ENCODE measurements around the gene TMEM203. TPM values are rescaled to one million over a fixed set of nuclear protein-coding genes. Genes with fewer than 3 reads are reported as not detected.

Gene TMEM203
- total and polyA plus RNA-seq, 2 of the 13 experiments (the other 11 are each of a cell fraction or from before 2014, with no cell fraction given): 23.4 to 36.7 TPM

DNA sequence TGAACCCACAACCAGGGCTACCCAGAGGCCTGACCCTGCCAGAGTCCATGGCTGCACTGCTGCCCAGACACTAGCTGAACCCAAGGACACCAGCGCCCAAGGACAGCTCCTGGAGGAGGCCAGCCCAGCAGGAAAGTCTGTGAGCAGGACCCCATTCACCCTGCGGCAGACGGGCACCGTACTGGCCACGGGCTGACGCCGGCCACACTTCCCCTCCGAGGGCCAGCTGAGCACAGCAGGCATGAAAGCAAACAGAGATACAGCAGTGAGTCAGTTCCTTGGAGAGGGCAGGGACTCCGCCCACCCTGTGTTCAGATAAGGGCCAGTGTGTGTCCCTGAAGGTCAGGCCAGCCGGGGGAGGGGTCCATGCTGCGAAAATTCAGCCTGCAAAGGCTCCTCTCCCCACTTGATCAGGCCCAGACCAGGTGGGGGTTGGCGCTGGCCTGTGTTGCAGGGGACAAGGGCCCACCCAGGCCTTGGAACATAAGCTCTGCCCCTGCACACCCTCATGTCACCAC lies 13.4 kb upstream of the TMEM203 start (continued):
- TF ChIP-seq, protein P1, sequence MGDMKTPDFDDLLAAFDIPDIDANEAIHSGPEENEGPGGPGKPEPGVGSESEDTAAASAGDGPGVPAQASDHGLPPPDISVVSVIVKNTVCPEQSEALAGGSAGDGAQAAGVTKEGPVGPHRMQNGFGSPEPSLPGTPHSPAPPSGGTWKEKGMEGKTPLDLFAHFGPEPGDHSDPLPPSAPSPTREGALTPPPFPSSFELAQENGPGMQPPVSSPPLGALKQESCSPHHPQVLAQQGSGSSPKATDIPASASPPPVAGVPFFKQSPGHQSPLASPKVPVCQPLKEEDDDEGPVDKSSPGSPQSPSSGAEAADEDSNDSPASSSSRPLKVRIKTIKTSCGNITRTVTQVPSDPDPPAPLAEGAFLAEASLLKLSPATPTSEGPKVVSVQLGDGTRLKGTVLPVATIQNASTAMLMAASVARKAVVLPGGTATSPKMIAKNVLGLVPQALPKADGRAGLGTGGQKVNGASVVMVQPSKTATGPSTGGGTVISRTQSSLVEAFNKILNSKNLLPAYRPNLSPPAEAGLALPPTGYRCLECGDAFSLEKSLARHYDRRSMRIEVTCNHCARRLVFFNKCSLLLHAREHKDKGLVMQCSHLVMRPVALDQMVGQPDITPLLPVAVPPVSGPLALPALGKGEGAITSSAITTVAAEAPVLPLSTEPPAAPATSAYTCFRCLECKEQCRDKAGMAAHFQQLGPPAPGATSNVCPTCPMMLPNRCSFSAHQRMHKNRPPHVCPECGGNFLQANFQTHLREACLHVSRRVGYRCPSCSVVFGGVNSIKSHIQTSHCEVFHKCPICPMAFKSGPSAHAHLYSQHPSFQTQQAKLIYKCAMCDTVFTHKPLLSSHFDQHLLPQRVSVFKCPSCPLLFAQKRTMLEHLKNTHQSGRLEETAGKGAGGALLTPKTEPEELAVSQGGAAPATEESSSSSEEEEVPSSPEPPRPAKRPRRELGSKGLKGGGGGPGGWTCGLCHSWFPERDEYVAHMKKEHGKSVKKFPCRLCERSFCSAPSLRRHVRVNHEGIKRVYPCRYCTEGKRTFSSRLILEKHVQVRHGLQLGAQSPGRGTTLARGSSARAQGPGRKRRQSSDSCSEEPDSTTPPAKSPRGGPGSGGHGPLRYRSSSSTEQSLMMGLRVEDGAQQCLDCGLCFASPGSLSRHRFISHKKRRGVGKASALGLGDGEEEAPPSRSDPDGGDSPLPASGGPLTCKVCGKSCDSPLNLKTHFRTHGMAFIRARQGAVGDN (CRISPR knock-in tag; IDR thresholded peaks at IDR 0.05): peak; percentile 77
- peak; percentile 51; the same call in 1 of the 2 replicates for TF ChIP-seq DMAP1 (CRISPR knock-in tag; IDR thresholded peaks at IDR 0.05)
- 0 out of 2 replicates have a peak, but pooled peaks have one; percentile 17 for TF ChIP-seq ZNF160 (CRISPR knock-in tag; IDR thresholded peaks at IDR 0.05)
- peak in 1 of 2 experiments; percentile 43; a peak in 1 of 4 replicates for TF ChIP-seq NR2F1 (CRISPR knock-in tag; IDR thresholded peaks at IDR 0.05)
- peak; percentile 79 for TF ChIP-seq HDAC1 (CRISPR knock-in tag; IDR thresholded peaks at IDR 0.05)
- peak; percentile 84 for TF ChIP-seq ETV5 (CRISPR knock-in tag; IDR thresholded peaks at IDR 0.05; ENCODE audit: borderline replicate concordance)
- TF ChIP-seq RBM22 (optimal IDR thresholded peaks at IDR 0.05; ENCODE audit: low read length): peak; percentile 28
- no peak for TF ChIP-seq ZBTB20 (CRISPR knock-in tag; IDR thresholded peaks at IDR 0.05; ENCODE audit: borderline replicate concordance, low read depth)
- TF ChIP-seq ASH2L (IDR thresholded peaks at IDR 0.05; ENCODE audit: insufficient read length, low read depth, low read length): peak; percentile 19
- peak; percentile 33; the same call in 1 of the 2 replicates for TF ChIP-seq ZNF768 (CRISPR knock-in tag; IDR thresholded peaks at IDR 0.05)
- TF ChIP-seq, protein P2, sequence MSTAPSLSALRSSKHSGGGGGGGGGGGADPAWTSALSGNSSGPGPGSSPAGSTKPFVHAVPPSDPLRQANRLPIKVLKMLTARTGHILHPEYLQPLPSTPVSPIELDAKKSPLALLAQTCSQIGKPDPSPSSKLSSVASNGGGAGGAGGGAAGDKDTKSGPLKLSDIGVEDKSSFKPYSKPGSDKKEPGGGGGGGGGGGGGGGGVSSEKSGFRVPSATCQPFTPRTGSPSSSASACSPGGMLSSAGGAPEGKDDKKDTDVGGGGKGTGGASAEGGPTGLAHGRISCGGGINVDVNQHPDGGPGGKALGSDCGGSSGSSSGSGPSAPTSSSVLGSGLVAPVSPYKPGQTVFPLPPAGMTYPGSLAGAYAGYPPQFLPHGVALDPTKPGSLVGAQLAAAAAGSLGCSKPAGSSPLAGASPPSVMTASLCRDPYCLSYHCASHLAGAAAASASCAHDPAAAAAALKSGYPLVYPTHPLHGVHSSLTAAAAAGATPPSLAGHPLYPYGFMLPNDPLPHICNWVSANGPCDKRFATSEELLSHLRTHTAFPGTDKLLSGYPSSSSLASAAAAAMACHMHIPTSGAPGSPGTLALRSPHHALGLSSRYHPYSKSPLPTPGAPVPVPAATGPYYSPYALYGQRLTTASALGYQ (CRISPR knock-in tag; IDR thresholded peaks at IDR 0.05): no peak
- TF ChIP-seq XRCC5 (optimal IDR thresholded peaks at IDR 0.05; ENCODE audit: low read length): no peak
- no peak for TF ChIP-seq ZNF850 (CRISPR knock-in tag; conservative IDR thresholded peaks at IDR 0.05)
- TF ChIP-seq, protein P3, sequence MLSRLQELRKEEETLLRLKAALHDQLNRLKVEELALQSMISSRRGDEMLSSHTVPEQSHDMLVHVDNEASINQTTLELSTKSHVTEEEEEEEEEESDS (CRISPR knock-in tag; IDR thresholded peaks at IDR 0.05; ENCODE audit: borderline replicate concordance): no peak
- peak; percentile 35; the same call in 1 of the 2 replicates for TF ChIP-seq KAT8 (CRISPR knock-in tag; IDR thresholded peaks at IDR 0.05)
- TF ChIP-seq ZNF34 (CRISPR knock-in tag; IDR thresholded peaks at IDR 0.05; ENCODE audit: borderline replicate concordance): no peak
- peak; percentile 55; the same call in 1 of the 2 replicates for TF ChIP-seq FOXA3 (CRISPR knock-in tag; IDR thresholded peaks at IDR 0.05)
- no peak for TF ChIP-seq RAD21 (CRISPR knock-in tag; IDR thresholded peaks at IDR 0.05)
- no peak for TF ChIP-seq ATF7 (IDR thresholded peaks at IDR 0.05)
- no peak for TF ChIP-seq ATF7 (CRISPR knock-in tag; IDR thresholded peaks at IDR 0.05)
- TF ChIP-seq, protein P4, sequence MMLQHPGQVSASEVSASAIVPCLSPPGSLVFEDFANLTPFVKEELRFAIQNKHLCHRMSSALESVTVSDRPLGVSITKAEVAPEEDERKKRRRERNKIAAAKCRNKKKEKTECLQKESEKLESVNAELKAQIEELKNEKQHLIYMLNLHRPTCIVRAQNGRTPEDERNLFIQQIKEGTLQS (CRISPR knock-in tag; IDR thresholded peaks at IDR 0.05): peak; percentile 47; the same call in 1 of the 2 replicates
- TF ChIP-seq, protein P5, sequence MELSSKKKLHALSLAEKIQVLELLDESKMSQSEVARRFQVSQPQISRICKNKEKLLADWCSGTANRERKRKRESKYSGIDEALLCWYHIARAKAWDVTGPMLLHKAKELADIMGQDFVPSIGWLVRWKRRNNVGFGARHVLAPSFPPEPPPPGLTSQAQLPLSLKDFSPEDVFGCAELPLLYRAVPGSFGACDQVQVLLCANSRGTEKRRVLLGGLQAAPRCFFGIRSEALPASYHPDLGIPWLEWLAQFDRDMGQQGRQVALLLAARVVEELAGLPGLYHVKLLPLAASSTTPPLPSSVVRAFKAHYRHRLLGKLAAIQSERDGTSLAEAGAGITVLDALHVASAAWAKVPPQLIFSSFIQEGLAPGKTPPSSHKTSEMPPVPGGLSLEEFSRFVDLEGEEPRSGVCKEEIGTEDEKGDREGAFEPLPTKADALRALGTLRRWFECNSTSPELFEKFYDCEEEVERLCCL (CRISPR knock-in tag; IDR thresholded peaks at IDR 0.05; ENCODE audit: borderline replicate concordance): no peak
- TF ChIP-seq ZC3H13 (CRISPR knock-in tag; IDR thresholded peaks at IDR 0.05): peak; percentile 86
- 0 out of 2 replicates have a peak, but pooled peaks have one; percentile 45 for TF ChIP-seq ZFP36L1 (CRISPR knock-in tag; IDR thresholded peaks at IDR 0.05)
